Measurements from ENCODE around the gene TCL1B.

DNA sequence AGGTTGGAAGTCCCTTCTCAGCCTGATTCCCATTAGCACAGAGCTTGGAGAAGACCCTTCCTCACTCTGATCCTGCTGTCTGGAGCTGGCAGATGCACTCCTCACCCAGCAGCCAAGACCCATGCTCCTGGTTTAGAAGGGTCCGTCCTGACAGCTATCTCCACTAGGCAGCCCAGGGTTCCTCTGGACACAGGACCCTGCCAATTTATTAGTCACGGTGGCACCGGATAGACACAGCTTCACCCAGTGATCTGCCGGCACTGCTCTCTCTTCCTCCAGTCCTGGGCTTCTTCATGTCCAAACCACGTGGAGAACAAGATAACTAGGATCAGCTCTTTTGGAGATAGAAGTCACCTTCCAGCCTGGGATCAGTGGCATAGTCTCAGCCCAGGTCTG is 26.2 kb upstream of the TCL1B start:
- TF ChIP-seq, protein P1, sequence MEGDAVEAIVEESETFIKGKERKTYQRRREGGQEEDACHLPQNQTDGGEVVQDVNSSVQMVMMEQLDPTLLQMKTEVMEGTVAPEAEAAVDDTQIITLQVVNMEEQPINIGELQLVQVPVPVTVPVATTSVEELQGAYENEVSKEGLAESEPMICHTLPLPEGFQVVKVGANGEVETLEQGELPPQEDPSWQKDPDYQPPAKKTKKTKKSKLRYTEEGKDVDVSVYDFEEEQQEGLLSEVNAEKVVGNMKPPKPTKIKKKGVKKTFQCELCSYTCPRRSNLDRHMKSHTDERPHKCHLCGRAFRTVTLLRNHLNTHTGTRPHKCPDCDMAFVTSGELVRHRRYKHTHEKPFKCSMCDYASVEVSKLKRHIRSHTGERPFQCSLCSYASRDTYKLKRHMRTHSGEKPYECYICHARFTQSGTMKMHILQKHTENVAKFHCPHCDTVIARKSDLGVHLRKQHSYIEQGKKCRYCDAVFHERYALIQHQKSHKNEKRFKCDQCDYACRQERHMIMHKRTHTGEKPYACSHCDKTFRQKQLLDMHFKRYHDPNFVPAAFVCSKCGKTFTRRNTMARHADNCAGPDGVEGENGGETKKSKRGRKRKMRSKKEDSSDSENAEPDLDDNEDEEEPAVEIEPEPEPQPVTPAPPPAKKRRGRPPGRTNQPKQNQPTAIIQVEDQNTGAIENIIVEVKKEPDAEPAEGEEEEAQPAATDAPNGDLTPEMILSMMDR (IDR thresholded peaks at IDR 0.05; ENCODE audit: extremely low read depth in 1 of 2, insufficient read depth in 1 of 2, low read depth in 1 of 2, low read length in 2 of 2), result no peak
- no peak for TF ChIP-seq GATA2 (IDR thresholded peaks at IDR 0.05; ENCODE audit: insufficient read depth, insufficient read length, low read depth, low read length)
- no peak for TF ChIP-seq EZH2 (IDR thresholded peaks at IDR 0.05; ENCODE audit: borderline replicate concordance, low read depth, low read length, severe bottlenecking)
- no peak for TF ChIP-seq JUN (IDR thresholded peaks at IDR 0.05; ENCODE audit: borderline replicate concordance, insufficient read depth, insufficient read length, low read depth)
- no peak for TF ChIP-seq FOS (IDR thresholded peaks at IDR 0.05; ENCODE audit: borderline replicate concordance, insufficient read depth, low read length)
- no peak for TF ChIP-seq POLR2A (IDR thresholded peaks at IDR 0.05; ENCODE audit: low read depth, low read length)
- TF ChIP-seq POLR2AphosphoS5 (IDR thresholded peaks at IDR 0.05; ENCODE audit: insufficient read depth, low read depth, low read length), result no peak

Data from endothelial cell of umbilical vein (primary cell).